ENCODE measurements around the gene ANKRD9.

Gene ANKRD9

GRCh38 chr14:102471921-102472790 lies 37.4 kb downstream of the ANKRD9 start:
- no peak for DNase-seq (ENCODE audit: low spot score)

GRCh38 chr14:102469261-102469660 lies 40.3 kb downstream of the ANKRD9 start:
- no peak for DNase-seq (ENCODE audit: low spot score)

GRCh38 chr14:102464846-102465341 lies 44.7 kb downstream of the ANKRD9 start:
- no peak for DNase-seq (ENCODE audit: low spot score)

- DNase-seq (ENCODE audit: low spot score), result no peak
Measured at GRCh38 chr14:102464006-102464405, 45.6 kb downstream of the ANKRD9 start.

- no peak for DNase-seq (ENCODE audit: low spot score)
Measured at GRCh38 chr14:102462391-102462790, 47.2 kb downstream of the ANKRD9 start.

- no peak for DNase-seq (ENCODE audit: low spot score)
Measured at GRCh38 chr14:102461490-102462338, 47.9 kb downstream of the ANKRD9 start.

GRCh38 chr14:102457509-102457908 lies 52.1 kb downstream of the ANKRD9 start:
- DNase-seq (ENCODE audit: low spot score), result no peak

- no peak for DNase-seq (ENCODE audit: low spot score)
Measured at GRCh38 chr14:102454711-102455110, 54.9 kb downstream of the ANKRD9 start.

GRCh38 chr14:102452302-102452701 lies 57.3 kb downstream of the ANKRD9 start:
- DNase-seq (ENCODE audit: low spot score), result no peak

Measured in kidney tubule cell (primary cell).